HS-27A (cell line): ENCODE measurements around the gene DCLRE1A.

Experiments
- DNase-seq: peaks from one replicate; pipeline ENCODE4 v3.0.0-alpha.2; 2012; ENCODE audit warnings: low read depth, missing footprints

Gene DCLRE1A

GRCh38 chr10:113854013-113854760, at the start of gene DCLRE1A, which contains the start of gene NHLRC2:
DCLRE1A (minus strand) TSS chr10:113854082; CDS start chr10:113853182, 900 bp downstream.
NHLRC2 (plus strand) TSS chr10:113854661; CDS start chr10:113854873, 212 bp downstream.
- peak; percentile 64 for DNase-seq

GRCh38 chr10:113899952-113900598, 46.2 kb upstream of the DCLRE1A start:
- no peak for DNase-seq

GRCh38 chr10:113897693-113898618, 44.1 kb upstream of the DCLRE1A start:
- no peak for DNase-seq

- peak; percentile 31 for DNase-seq
Observed at GRCh38 chr10:113895018-113895417, 41.1 kb upstream of the DCLRE1A start.

GRCh38 chr10:113894581-113894980, 40.7 kb upstream of the DCLRE1A start:
- DNase-seq, result no peak

GRCh38 chr10:113893570-113893969, 39.7 kb upstream of the DCLRE1A start:
- no peak for DNase-seq

- DNase-seq, result no peak
Observed at GRCh38 chr10:113891476-113891875, 37.6 kb upstream of the DCLRE1A start.

- DNase-seq, result no peak
Observed at GRCh38 chr10:113890769-113891168, 36.9 kb upstream of the DCLRE1A start.

- DNase-seq, result no peak
Observed at GRCh38 chr10:113889911-113890310, 36.0 kb upstream of the DCLRE1A start.

- no peak for DNase-seq
Observed at GRCh38 chr10:113882240-113882639, 28.4 kb upstream of the DCLRE1A start.

GRCh38 chr10:113880236-113880635, 26.4 kb upstream of the DCLRE1A start:
- no peak for DNase-seq

- no peak for DNase-seq
Observed at GRCh38 chr10:113879691-113880090, 25.8 kb upstream of the DCLRE1A start.

- DNase-seq, result no peak
Observed at GRCh38 chr10:113876461-113876860, 22.6 kb upstream of the DCLRE1A start.

GRCh38 chr10:113875212-113875611, 21.3 kb upstream of the DCLRE1A start:
- no peak for DNase-seq

GRCh38 chr10:113872139-113873030, 18.5 kb upstream of the DCLRE1A start:
- DNase-seq, result no peak

GRCh38 chr10:113869789-113870188, 15.9 kb upstream of the DCLRE1A start:
- DNase-seq, result no peak

- DNase-seq, result no peak
Observed at GRCh38 chr10:113867904-113868303, 14.0 kb upstream of the DCLRE1A start.

- DNase-seq, result no peak
Observed at GRCh38 chr10:113866551-113867394, 12.9 kb upstream of the DCLRE1A start.

- no peak for DNase-seq
Observed at GRCh38 chr10:113865901-113866300, 12.0 kb upstream of the DCLRE1A start.

GRCh38 chr10:113859261-113859660, 5.4 kb upstream of the DCLRE1A start:
- no peak for DNase-seq
